Fibroblast of skin of right biceps (primary cell): ENCODE data around the gene AP3M1.
"Not testable (repeated sequence)": the region's sequence is repeated elsewhere in the genome, so short reads cannot be mapped to it uniquely, and the experiment has no call there.

Experiments
- DNase-seq: peaks from one replicate; pipeline ENCODE4 v3.0.0-alpha.2; 2013

AP3M1 gene

GRCh38 chr10:74163319-74164068 lies 12.9 kb upstream of the AP3M1 start:
- DNase-seq: no peak

GRCh38 chr10:74160013-74160412 lies 9.4 kb upstream of the AP3M1 start:
- no peak for DNase-seq

- DNase-seq: no peak
Observed at GRCh38 chr10:74156919-74157289, 6.3 kb upstream of the AP3M1 start.

- no peak for DNase-seq
Observed at GRCh38 chr10:74153676-74154075, 3.0 kb upstream of the AP3M1 start.

GRCh38 chr10:74153123-74153522 lies 2.5 kb upstream of the AP3M1 start:
- peak; percentile 68 for DNase-seq

- no peak for DNase-seq
Observed at GRCh38 chr10:74151879-74152722, 1.5 kb upstream of the AP3M1 start.

GRCh38 chr10:74150990-74151878 lies 606 bp upstream of the AP3M1 start, which contains the start of gene ADK:
TSS of gene ADK (plus strand) at chr10:74151221. CDS start at chr10:74151279, 58 bp downstream.
- DNase-seq: peak; percentile 98

GRCh38 chr10:74146980-74147379 lies 3.6 kb downstream of the AP3M1 start:
- DNase-seq: not testable (repeated sequence)

GRCh38 chr10:74145133-74145532 lies 5.5 kb downstream of the AP3M1 start:
- peak; percentile 85 for DNase-seq

- DNase-seq: no peak
Observed at GRCh38 chr10:74140553-74140952, 10.1 kb downstream of the AP3M1 start.

GRCh38 chr10:74139981-74140380 lies 10.6 kb downstream of the AP3M1 start:
- DNase-seq: no peak

GRCh38 chr10:74138596-74138995 lies 12.0 kb downstream of the AP3M1 start:
- not testable (repeated sequence) for DNase-seq

GRCh38 chr10:74137992-74138391 lies 12.6 kb downstream of the AP3M1 start:
- no peak for DNase-seq

- no peak for DNase-seq
Observed at GRCh38 chr10:74135452-74135851, 15.2 kb downstream of the AP3M1 start.

- no peak for DNase-seq
Observed at GRCh38 chr10:74133923-74134820, 16.5 kb downstream of the AP3M1 start.

GRCh38 chr10:74123081-74123480 lies 27.5 kb downstream of the AP3M1 start:
- DNase-seq: no peak

- no peak for DNase-seq
Observed at GRCh38 chr10:74122060-74122459, 28.6 kb downstream of the AP3M1 start.

GRCh38 chr10:74121368-74121767 lies 29.3 kb downstream of the AP3M1 start:
- no peak for DNase-seq

GRCh38 chr10:74120911-74121310 lies 29.7 kb downstream of the AP3M1 start:
- DNase-seq: no peak

GRCh38 chr10:74118804-74119203 lies 31.8 kb downstream of the AP3M1 start:
- no peak for DNase-seq

GRCh38 chr10:74117738-74118137 lies 32.9 kb downstream of the AP3M1 start:
- no peak for DNase-seq

GRCh38 chr10:74114041-74114448 lies 36.6 kb downstream of the AP3M1 start:
- no peak for DNase-seq
